Heart left ventricle (tissue), 16 donors: ENCODE results near the gene ROR1. TPM values are rescaled to one million over a fixed set of nuclear protein-coding genes. Genes with fewer than 3 reads are reported as not detected.

Source experiments
- ATAC-seq, 4 donors: fragments of 200-7000 bp; cut with Tn5 transposase; one replicate each; pipeline ENCODE4 v1.9.1; 2020 to 2022; ENCODE audit warnings: moderate library complexity in 4 of 4, mild to moderate bottlenecking in 3 of 4, moderate number of reproducible peaks in 1 of 4
- DNase-seq, 5 donors: peaks; one replicate each; pipeline ENCODE4 v3.0.0-alpha.2; 2020
- H3K27ac ChIP-seq, 12 donors: fragments of 200-600 bp; sonication (generic) in 4 of 12; one replicate each; pipeline versions ENCODE4 v1.5.0 to v1.8.0; 2016 to 2022; ENCODE audit warnings: mild to moderate bottlenecking in 2 of 12
- H3K27me3 ChIP-seq, 9 donors: fragments of 200-600 bp; sonication (generic) in 2 of 9; one replicate each; pipeline versions ENCODE4 v1.5.1 to v1.8.0; 2016 to 2022; ENCODE audit warnings: mild to moderate bottlenecking in 3 of 9
- H3K36me3 ChIP-seq, 9 donors: fragments of 200-600 bp; sonication (generic) in 2 of 9; one replicate each; pipeline versions ENCODE4 v1.5.0 to v1.8.0; 2018 to 2022; ENCODE audit warnings: mild to moderate bottlenecking in 2 of 9
- H3K4me1 ChIP-seq, 12 donors: fragments of 200-600 bp; sonication (generic) in 4 of 12; one replicate each; pipeline versions ENCODE4 v1.5.0 to v1.8.0; 2016 to 2022; ENCODE audit warnings: mild to moderate bottlenecking in 3 of 12
- H3K4me3 ChIP-seq, 12 donors: fragments of 200-600 bp; sonication (generic) in 4 of 12; one replicate each; pipeline versions ENCODE4 v1.5.0 to v1.8.0; 2017 to 2022; ENCODE audit warnings: mild to moderate bottlenecking in 9 of 12, moderate library complexity in 4 of 12
- H3K9me3 ChIP-seq, 12 donors: fragments of 200-600 bp; sonication (generic) in 4 of 12; one replicate each; pipeline versions ENCODE4 v1.5.0 to v1.8.0; 2016 to 2022; ENCODE audit warnings: mild to moderate bottlenecking in 1 of 12
- POLR2A ChIP-seq, 2 donors: fragments of 450-650 bp; IDR thresholded peaks; one replicate each; pipeline ENCODE4 v1.6.1; 2017; ENCODE audit warnings: antibody characterized with exemption in 2 of 2, mild to moderate bottlenecking in 2 of 2, moderate library complexity in 2 of 2
- WGBS, 4 donors: extraction: QIAGEN DNeasy Blood & Tissue Kit in 2 of 4; methylation state at CpG; one replicate each; pipeline versions ENCODE4 v1.1.5 to v1.1.7; 2013 to 2018; 5-methylcytosine and 5-hydroxymethylcytosine counted together
- intact Hi-C, 10 donors: fragments of 100-400 bp; cut with DNase I; formaldehyde crosslinking; loops; one replicate each; pipeline versions ENCODE4 v1.11.1 to v1.14.2; 2022
- polyA plus RNA-seq, 2 donors: library from polyadenylated mRNA; stranded (reverse); fragments of 200-250 nt; gene quantifications; one replicate each; pipeline ENCODE4 v1.2.3, GENCODE V29; 2013
- total RNA-seq, 9 donors: library from RNA; depleted of rRNA in 2 of 9; stranded (reverse); fragments of >200 nt in 2 of 9; fragmentation: NEBNext Ultra II Directional in 3 of 9; extraction: Animal tissue kit (Norgen Biotek cat#: 25700) in 3 of 9; gene quantifications; one replicate each; pipeline versions ENCODE4 v1.1.0 to v1.2.4, GENCODE V29; 2016 to 2023
- TF ChIP-seq, protein P1 (sequence below), 12 donors: fragments of 200-600 bp; sonication (generic) in 4 of 12; IDR thresholded peaks; one replicate each; pipeline versions ENCODE4 v1.5.0 to v1.8.0; 2018 to 2022; ENCODE audit warnings: antibody characterized with exemption in 12 of 12, mild to moderate bottlenecking in 5 of 12
- donor health status: ischemic (EF 13 %, LVEDD 7.1; RV severe dilation, severe dysfunction).
- donor health status: healthy with polysubstance abuse.
- donor health status: DM: no; HTN: yes; CAD: no.
- donor health status: DM: no; HTN: no; CAD: no.
- donor health status: ischemic (EF 25% LVEDD 6.9; RV normal size, moderate dysfunction).
- donor health status: ischemic (EF 25% LVEDD 5.7; RV mildly dilated, moderate dysfunction).
- donor health status: healthy.
- donor health status: DM: yes; HTN: yes; CAD: no.
- donor health status: ischemic (EF 35%, LVEDD 5.7; RV mildly dilated, moderate dysfunction).
- donor health status: nonischemic (EF 11% LVEDD 7.7; RV severe dilation, severe dysfunction).
- donor health status: DM: yes; HTN: yes; CAD: no.
- donor health status: PGD.
- donor health status: ischemic (EF 29% LVEDD 5.4; RV normal size, mild dysfunction).
- donor health status: nonischemic (EF 23%, LVEDD 6.1; RV moderate dilation, normal function).

The ROR1 gene
- total and polyA plus RNA-seq, 11 donors: 4.1 to 35.3 (median 19.3) TPM

DNA sequence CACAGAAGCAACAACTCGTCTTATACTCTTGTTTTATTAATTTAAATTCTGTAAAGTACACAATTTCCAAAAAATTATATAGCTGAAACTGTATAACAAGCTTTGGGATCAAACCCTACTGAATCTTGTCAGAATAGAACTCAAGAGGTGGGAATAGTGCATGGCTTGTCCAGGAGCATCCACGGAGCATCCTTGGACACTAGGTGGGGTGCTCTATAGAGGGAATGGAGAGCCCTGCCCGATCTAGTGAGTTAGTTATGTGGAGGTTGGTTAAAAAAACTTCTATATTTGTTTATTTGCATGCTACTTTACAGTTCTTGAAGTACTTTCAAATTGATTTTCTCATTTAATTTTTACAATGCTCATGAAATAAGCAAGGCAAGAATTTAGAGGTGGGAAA, 28.3 kb downstream of the ROR1 start:
- Histone ChIP-seq H3K36me3 (no peaks in the 10 kb centered on the region), H3K9me3 (no peaks in the 10 kb centered on the region), H3K27me3 (no peaks in the 10 kb centered on the region), H3K4me3 (no peak overlapping the region), H3K4me1 (peaks cover 0 to 41% (median 13%) of the 10 kb centered on the region in 12 donors), H3K27ac (no peak overlapping the region)
- WGBS, 4 donors: 74 to 90% (median 84%) methylated on average over 3 of the region's 3 CpGs
- DNase-seq (no peak), ATAC-seq (no peak)
- TF ChIP-seq, protein P1, sequence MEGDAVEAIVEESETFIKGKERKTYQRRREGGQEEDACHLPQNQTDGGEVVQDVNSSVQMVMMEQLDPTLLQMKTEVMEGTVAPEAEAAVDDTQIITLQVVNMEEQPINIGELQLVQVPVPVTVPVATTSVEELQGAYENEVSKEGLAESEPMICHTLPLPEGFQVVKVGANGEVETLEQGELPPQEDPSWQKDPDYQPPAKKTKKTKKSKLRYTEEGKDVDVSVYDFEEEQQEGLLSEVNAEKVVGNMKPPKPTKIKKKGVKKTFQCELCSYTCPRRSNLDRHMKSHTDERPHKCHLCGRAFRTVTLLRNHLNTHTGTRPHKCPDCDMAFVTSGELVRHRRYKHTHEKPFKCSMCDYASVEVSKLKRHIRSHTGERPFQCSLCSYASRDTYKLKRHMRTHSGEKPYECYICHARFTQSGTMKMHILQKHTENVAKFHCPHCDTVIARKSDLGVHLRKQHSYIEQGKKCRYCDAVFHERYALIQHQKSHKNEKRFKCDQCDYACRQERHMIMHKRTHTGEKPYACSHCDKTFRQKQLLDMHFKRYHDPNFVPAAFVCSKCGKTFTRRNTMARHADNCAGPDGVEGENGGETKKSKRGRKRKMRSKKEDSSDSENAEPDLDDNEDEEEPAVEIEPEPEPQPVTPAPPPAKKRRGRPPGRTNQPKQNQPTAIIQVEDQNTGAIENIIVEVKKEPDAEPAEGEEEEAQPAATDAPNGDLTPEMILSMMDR (IDR thresholded peaks at IDR 0.05): peak in 2 of 12 donors; percentile 22 to 26
- no peak for TF ChIP-seq POLR2A (IDR thresholded peaks at IDR 0.05)
- intact Hi-C loops: no loop called here

DNA sequence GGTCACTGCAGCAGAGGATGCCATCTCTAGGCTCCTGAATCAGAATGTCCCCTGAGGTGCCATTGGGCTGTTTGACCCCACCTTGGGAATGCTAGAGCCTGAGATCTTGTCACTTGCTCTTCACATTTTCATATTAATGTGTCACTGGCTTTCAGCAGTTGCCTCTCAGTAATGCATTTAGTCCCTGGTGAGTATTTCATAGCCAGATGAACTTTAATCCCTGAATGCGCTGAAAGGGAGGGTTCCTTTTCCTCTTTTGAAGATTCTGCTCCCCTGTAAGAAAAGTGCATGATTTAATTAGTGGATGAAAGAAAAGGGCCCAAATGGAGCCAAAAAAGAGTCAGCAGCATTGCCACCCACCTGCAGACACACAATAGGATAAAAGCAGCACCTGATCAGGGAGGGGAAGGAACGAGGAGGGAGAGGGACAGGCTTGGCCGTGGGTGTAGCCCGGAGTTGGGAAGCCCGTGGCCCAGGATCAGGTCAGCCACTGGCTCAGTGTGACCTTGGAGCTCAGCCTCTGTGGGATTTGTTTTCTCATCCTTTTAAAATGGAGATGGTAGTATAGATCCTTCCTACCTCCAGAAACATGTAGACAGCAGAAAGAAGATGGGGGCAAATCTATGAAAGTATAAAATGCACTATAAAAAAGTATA, 31.1 kb downstream of the ROR1 start:
- ATAC-seq (peak in 2 of 4 donors; percentile 65 to 69), DNase-seq (no peak)
- intact Hi-C loops: no loop called here
- Histone ChIP-seq H3K27me3 (no peaks in the 10 kb centered on the region), H3K4me3 (no peak overlapping the region), H3K36me3 (no peaks in the 10 kb centered on the region), H3K27ac (no peak overlapping the region), H3K9me3 (peaks cover 0 to 12% (median 5%) of the 10 kb centered on the region in 12 donors), H3K4me1 (peaks cover 0 to 34% (median 3%) of the 10 kb centered on the region in 12 donors)
- 37 to 52% (median 42%) methylated on average over 5 of the region's 5 CpGs for WGBS, 4 donors
- TF ChIP-seq POLR2A (IDR thresholded peaks at IDR 0.05): no peak
- TF ChIP-seq, protein P1 (IDR thresholded peaks at IDR 0.05): no peak

DNA sequence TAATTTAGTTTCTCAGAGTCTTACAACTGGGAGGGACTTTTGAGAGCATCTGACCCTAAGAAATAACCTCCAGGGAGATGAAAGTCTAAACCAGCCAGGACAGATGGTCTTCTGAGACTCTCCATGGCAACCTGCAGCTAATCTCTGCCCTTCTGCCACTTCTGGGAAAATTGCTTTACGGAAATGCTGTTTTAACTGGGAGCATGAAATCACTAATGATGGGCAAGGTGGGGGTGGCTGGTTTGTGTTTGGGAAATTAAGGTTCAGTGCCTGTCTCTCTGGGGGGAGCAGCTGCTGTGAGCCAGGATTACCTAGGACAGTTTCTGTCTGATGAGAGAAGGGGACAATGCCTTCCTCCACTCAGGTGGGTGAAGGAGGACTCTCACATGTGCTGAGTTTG, 33.2 kb downstream of the ROR1 start:
- 72 to 92% (median 80%) methylated on average over 1 of the region's 1 CpG for WGBS, 4 donors
- peaks cover 0 to 12% (median 5%) of the 10 kb centered on the region in 12 donors for H3K9me3 ChIP-seq
- H3K4me1 ChIP-seq: peaks cover 0 to 50% (median 17%) of the 10 kb centered on the region in 12 donors
- H3K36me3 ChIP-seq: no peaks in the 10 kb centered on the region
- intact Hi-C loops: no loop called here
- no peaks in the 10 kb centered on the region for H3K27me3 ChIP-seq
- H3K4me3 ChIP-seq: no peak overlapping the region
- ATAC-seq: no peak
- no peak for TF ChIP-seq POLR2A (IDR thresholded peaks at IDR 0.05)
- TF ChIP-seq, protein P1 (IDR thresholded peaks at IDR 0.05): no peak
- no peak for DNase-seq
- H3K27ac ChIP-seq: no peak overlapping the region

DNA sequence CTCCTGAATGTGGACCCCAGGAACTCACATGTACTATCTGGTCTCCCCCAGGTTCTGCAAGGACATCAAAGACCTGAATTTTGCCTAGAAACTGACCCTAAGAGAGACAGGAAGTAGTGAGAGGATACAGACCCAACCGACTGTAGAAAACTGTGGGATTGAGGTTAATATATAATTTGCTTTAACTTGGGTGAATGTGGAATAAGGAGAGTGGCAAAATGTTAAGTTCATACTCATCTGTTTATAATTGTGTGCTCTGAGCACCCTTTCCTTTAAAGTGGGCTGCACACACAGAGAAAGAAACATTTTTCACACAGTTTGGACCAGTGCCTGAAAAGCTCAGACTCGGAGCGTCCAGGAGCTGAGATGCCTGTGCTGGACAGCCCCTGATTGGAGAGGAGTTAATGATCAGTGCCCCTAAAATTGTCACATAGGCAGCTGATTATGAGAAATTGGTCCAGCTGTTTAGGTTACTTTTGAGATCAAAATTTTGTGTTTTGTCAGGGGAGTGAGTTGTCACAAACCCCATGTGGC, 37.2 kb downstream of the ROR1 start:
- Histone ChIP-seq H3K36me3 (no peaks in the 10 kb centered on the region), H3K27ac (no peak overlapping the region), H3K9me3 (peaks cover 0 to 12% (median 5%) of the 10 kb centered on the region in 12 donors), H3K4me3 (no peak overlapping the region), H3K4me1 (peaks cover 0 to 62% (median 40%) of the 10 kb centered on the region in 12 donors), H3K27me3 (no peaks in the 10 kb centered on the region)
- intact Hi-C loops: loop anchor here in 1 of 10 donors (10.0 kb wide), 1 partner anchor 56 kb away; no protein-coding TSS in a partner anchor
- TF ChIP-seq POLR2A (IDR thresholded peaks at IDR 0.05): no peak
- TF ChIP-seq, protein P1 (IDR thresholded peaks at IDR 0.05): no peak
- 36 to 54% (median 39%) methylated on average over 3 of the region's 3 CpGs for WGBS, 4 donors
- DNase-seq (no peak), ATAC-seq (no peak)
